AG04450 (cell line): Measurements from ENCODE around the gene MPHOSPH8. TPM values are rescaled to one million over a fixed set of nuclear protein-coding genes. Genes with fewer than 3 reads are reported as not detected.
"Not testable (repeated sequence)": the region's sequence is repeated elsewhere in the genome, so short reads cannot be mapped to it uniquely, and the experiment has no call there.

Experiments used
- CTCF ChIA-PET: fragments of 300-600, 350-600 bp; formaldehyde crosslinking; extraction: SDS; loops from one replicate; lab custom pipeline; 2022; ENCODE audit warnings: antibody characterized with exemption, inconsistent platforms; lab: Charles Lee
- POLR2A ChIA-PET: fragments of 350-600 bp; formaldehyde crosslinking; extraction: SDS; loops from one replicate; lab custom pipeline; 2021; ENCODE audit warnings: antibody characterized with exemption, inconsistent platforms; lab: Yijun Ruan, JAX
- DNase-seq: peaks from one replicate; pipeline ENCODE4 v3.0.0-alpha.2; 2011; ENCODE audit warnings: low read depth, low spot score
- H3K27ac ChIP-seq: one replicate; pipeline ENCODE4 v1.5.1; 2012; ENCODE audit warnings: low read depth, low read length, control low read depth
- H3K27me3 ChIP-seq: one replicate; pipeline ENCODE4 v1.6.0; 2012; ENCODE audit warnings: low read length; ENCODE audit not compliant: control insufficient read depth, insufficient read depth
- H3K4me3 ChIP-seq: 2 replicates; pipeline ENCODE4 v1.5.1; 2011; ENCODE audit warnings: mild to moderate bottlenecking, low read depth, low read length, control low read depth
- H3K9me3 ChIP-seq: 2 replicates; pipeline ENCODE4 v1.5.1; 2012; ENCODE audit warnings: low read length; ENCODE audit not compliant: control insufficient read depth, insufficient read depth
- polyA plus RNA-seq: library from polyadenylated mRNA; depleted of rRNA; stranded (reverse); fragments of >200 nt; gene quantifications from 2 replicates; pipeline ENCODE4 v1.2.3, GENCODE V29; 2011
- TF ChIP-seq, protein P1 (sequence below): IDR thresholded peaks from 2 replicates; pipeline ENCODE4 v1.5.1; 2011; ENCODE audit warnings: low read depth, low read length, control low read depth, inconsistent platforms

The MPHOSPH8 gene
- polyA plus RNA-seq, 1 experiment: 24.8 TPM

- DNase-seq: no peak
- TF ChIP-seq, protein P1, sequence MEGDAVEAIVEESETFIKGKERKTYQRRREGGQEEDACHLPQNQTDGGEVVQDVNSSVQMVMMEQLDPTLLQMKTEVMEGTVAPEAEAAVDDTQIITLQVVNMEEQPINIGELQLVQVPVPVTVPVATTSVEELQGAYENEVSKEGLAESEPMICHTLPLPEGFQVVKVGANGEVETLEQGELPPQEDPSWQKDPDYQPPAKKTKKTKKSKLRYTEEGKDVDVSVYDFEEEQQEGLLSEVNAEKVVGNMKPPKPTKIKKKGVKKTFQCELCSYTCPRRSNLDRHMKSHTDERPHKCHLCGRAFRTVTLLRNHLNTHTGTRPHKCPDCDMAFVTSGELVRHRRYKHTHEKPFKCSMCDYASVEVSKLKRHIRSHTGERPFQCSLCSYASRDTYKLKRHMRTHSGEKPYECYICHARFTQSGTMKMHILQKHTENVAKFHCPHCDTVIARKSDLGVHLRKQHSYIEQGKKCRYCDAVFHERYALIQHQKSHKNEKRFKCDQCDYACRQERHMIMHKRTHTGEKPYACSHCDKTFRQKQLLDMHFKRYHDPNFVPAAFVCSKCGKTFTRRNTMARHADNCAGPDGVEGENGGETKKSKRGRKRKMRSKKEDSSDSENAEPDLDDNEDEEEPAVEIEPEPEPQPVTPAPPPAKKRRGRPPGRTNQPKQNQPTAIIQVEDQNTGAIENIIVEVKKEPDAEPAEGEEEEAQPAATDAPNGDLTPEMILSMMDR: no peak
- ChIA-PET CTCF (no interaction called here), POLR2A (no interaction called here)
- no peaks in the 10 kb centered on the region for H3K9me3 ChIP-seq
- H3K27ac ChIP-seq: no peak overlapping the region
- no peaks in the 10 kb centered on the region for H3K27me3 ChIP-seq
- no peak overlapping the region for H3K4me3 ChIP-seq
Measured at GRCh38 chr13:19695428-19695827, 62.0 kb downstream of the MPHOSPH8 start.

GRCh38 chr13:19695829-19696228, 62.4 kb downstream of the MPHOSPH8 start:
- Histone ChIP-seq H3K9me3 (no peaks in the 10 kb centered on the region), H3K27ac (no peak overlapping the region), H3K4me3 (no peak overlapping the region), H3K27me3 (no peaks in the 10 kb centered on the region)
- POLR2A ChIA-PET: no interaction called here
- DNase-seq: no peak
- CTCF ChIA-PET: no interaction called here
- TF ChIP-seq, protein P1: no peak

DNA sequence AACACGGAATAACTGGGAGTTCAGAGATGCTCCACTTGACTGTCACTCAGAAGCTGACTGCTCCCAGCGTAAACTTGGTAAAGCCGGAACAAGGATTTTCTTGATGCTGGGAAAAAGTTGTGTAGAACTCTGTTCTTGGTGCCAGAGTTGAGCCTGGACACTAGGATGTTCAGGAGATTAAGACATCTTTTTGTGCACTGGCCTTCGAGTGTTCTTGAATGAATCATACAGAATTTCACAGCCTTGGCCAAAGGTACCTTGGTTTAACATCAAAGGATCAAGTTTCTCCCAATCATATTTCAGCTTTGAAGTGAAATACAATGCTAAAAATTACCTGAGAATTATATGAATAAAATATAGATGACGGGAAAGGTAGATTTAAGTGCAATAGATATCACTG, 67.5 kb downstream of the MPHOSPH8 start:
- H3K9me3 ChIP-seq, H3K27me3 ChIP-seq, CTCF ChIA-PET, H3K27ac ChIP-seq, DNase-seq, H3K4me3 ChIP-seq, POLR2A ChIA-PET: not testable (repeated sequence)

DNA sequence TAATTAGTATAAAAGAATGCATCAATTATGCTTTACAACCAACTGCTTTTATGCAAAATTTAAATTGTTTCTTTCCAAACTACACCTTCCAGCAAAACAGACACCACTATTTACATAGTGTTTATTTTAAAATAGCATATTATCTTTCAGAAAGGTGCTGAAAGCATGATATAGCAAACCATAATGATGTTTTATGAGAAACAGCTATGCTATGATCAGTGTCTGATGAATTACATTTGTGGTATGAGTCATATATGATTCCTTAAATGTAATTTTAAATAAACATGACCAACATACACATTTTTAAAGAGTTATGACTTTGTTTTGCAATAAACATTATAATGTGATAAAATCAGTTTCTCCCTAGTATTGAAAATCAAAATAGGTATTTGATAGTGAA, 68.2 kb downstream of the MPHOSPH8 start:
- H3K27me3 ChIP-seq, H3K9me3 ChIP-seq, H3K27ac ChIP-seq, H3K4me3 ChIP-seq, CTCF ChIA-PET, DNase-seq, POLR2A ChIA-PET: not testable (repeated sequence)

DNA sequence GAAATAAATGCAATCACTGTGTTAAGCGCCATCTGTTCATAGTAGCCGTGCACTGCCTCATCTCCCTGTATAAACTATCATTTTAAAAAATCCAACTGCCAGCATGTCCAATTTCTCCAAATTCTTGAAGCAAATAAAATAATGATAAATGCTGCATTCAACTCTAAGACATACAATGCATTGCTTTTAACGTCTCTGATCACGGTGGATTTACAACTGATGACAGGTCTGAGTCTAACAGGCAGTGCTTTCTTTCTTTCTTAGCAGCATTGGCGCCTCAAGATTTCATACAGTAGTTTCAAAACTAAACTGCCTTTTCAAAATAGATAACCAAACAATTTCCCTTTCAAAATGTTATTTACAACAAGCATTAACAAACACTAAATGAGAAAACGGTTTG, 70.8 kb downstream of the MPHOSPH8 start:
- H3K27me3 ChIP-seq, DNase-seq, CTCF ChIA-PET, H3K27ac ChIP-seq, H3K4me3 ChIP-seq, H3K9me3 ChIP-seq, POLR2A ChIA-PET: not testable (repeated sequence)

- POLR2A ChIA-PET, H3K9me3 ChIP-seq, CTCF ChIA-PET, H3K27ac ChIP-seq, H3K4me3 ChIP-seq, H3K27me3 ChIP-seq, DNase-seq: not testable (repeated sequence)
Measured at GRCh38 chr13:19709039-19709438, 75.6 kb downstream of the MPHOSPH8 start.

- H3K27ac ChIP-seq, POLR2A ChIA-PET, H3K4me3 ChIP-seq, DNase-seq, H3K9me3 ChIP-seq, CTCF ChIA-PET, H3K27me3 ChIP-seq: not testable (repeated sequence)
Measured at GRCh38 chr13:19709782-19710181, 76.3 kb downstream of the MPHOSPH8 start.
